Occipital lobe (tissue), 2 donors: ENCODE data around the gene SV2A. TPM values are rescaled to one million over a fixed set of nuclear protein-coding genes. Genes with fewer than 3 reads are reported as not detected.
"Not testable (repeated sequence)": the region's sequence is repeated elsewhere in the genome, so short reads cannot be mapped to it uniquely, and the experiment has no call there.

ENCODE experiments used
- DNase-seq: peaks from one replicate; lab custom pipeline; 2025; lab: John Stamatoyannopoulos, UW
- total RNA-seq: library from RNA; depleted of rRNA; stranded (reverse); fragments of >200 nt; gene quantifications from one replicate; pipeline ENCODE4 v1.2.3, GENCODE V29; 2014

Gene SV2A
- total RNA-seq, 1 donor from 2014 or later, result 71.4 TPM

- DNase-seq, result peak; percentile 87
Observed at GRCh38 chr1:149886396-149887195, 31.0 kb downstream of the SV2A start.

- DNase-seq, result not testable (repeated sequence)
Observed at GRCh38 chr1:149886121-149886395, 31.6 kb downstream of the SV2A start.

- peak; percentile 76 for DNase-seq
Observed at GRCh38 chr1:149885339-149886120, 32.1 kb downstream of the SV2A start.

- DNase-seq, result no peak
Observed at GRCh38 chr1:149884433-149885338, 33.0 kb downstream of the SV2A start.

- no peak for DNase-seq
Observed at GRCh38 chr1:149883598-149884247, 33.9 kb downstream of the SV2A start.

GRCh38 chr1:149881876-149882275, 35.8 kb downstream of the SV2A start:
- no peak for DNase-seq

GRCh38 chr1:149879556-149879955, 38.1 kb downstream of the SV2A start:
- no peak for DNase-seq

GRCh38 chr1:149877211-149877946, 40.3 kb downstream of the SV2A start:
- no peak for DNase-seq

- DNase-seq, result not testable (repeated sequence)
Observed at GRCh38 chr1:149873060-149873459, 44.6 kb downstream of the SV2A start.

GRCh38 chr1:149866887-149867286, 50.8 kb downstream of the SV2A start:
- DNase-seq, result not testable (repeated sequence)

- DNase-seq, result not testable (repeated sequence)
Observed at GRCh38 chr1:149861497-149862054, 56.1 kb downstream of the SV2A start.

- DNase-seq, result not testable (repeated sequence)
Observed at GRCh38 chr1:149860684-149861496, 56.8 kb downstream of the SV2A start.

GRCh38 chr1:149860271-149860670, 57.4 kb downstream of the SV2A start:
- DNase-seq, result not testable (repeated sequence)

Other genes starting within 250 kb of the SV2A start
- gene FCGR1A, start 135.2 kb downstream of the SV2A start, total RNA-seq, result 9.8 TPM
- 12.0 TPM for gene BOLA1, start 18.3 kb downstream of the SV2A start, total RNA-seq
- 8.4 TPM for gene SF3B4, start 10.0 kb upstream of the SV2A start, total RNA-seq
- 1.7 TPM for gene MTMR11, start 19.0 kb upstream of the SV2A start, total RNA-seq
- gene OTUD7B, start 92.9 kb upstream of the SV2A start, total RNA-seq, result 7.3 TPM
- gene VPS45, start 149.9 kb upstream of the SV2A start, total RNA-seq, result 84.2 TPM
- gene PLEKHO1, start 232.1 kb upstream of the SV2A start, total RNA-seq, result 52.7 TPM